GM18511 (cell line): ENCODE measurements around the gene IL1RAP.

Source experiments
- ATAC-seq: cut with Tn5 transposase; IDR thresholded peaks from one replicate; pipeline ENCODE4 v1.9.1; 2021; ENCODE audit warnings: mild to moderate bottlenecking, moderate library complexity; ENCODE audit not compliant: unreplicated experiment

The IL1RAP gene

DNA sequence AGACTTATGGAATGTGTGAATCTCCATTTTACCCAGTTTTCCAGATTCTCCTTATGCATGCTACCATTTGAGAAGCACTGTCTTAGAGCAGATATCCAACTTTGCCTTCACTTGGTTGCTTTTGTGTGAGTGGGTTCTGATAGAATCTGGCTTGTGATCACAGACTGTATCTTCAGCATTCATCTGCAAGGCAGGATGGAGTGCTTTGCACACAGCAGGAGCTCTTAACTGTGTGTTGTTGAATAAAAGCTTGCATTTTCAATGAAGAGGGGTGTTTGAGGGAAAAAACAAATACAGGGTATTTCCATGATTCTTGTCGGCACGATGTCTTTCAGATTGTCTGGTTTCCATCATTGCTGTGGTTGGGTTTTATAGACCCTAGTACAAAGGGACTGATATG is 24.4 kb downstream of the IL1RAP start:
- ATAC-seq: no peak

DNA sequence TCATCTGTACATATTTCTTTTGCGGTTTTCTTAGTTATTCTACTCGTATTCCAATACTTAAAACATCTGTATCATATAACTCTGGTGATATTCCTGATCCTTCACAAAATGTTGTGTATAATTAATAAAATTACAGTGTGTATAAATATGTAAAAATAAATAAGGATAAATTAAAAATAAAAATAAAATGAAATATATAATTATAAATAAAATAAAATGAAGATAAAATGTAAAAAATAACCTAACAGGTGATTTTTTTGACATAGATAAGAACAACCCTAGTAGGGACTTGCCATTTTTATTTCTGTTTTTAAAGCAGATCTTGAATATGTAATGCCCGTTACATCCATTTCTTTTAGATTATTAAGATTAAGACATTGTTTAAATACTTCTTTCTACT is 25.6 kb downstream of the IL1RAP start:
- ATAC-seq: no peak

DNA sequence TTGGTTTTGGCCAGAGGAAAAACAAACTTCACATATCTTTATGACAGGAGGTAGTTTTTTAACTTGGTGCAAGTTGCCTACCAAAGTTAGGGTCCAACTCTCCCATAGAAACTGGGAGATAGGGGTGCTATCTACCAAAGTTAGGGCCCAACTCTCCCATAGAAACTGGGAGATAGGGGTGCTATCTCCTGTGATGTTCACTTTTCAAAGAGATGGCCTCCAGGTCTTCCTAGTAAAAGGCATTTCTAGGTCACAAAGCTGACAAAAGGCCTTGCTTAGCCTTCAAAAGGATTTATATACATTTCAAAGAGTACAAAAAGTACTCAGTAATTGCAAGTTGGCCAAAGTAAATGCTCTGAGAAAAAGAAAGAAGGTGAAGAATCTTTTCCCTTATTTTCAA is 27.1 kb downstream of the IL1RAP start:
- ATAC-seq: no peak

DNA sequence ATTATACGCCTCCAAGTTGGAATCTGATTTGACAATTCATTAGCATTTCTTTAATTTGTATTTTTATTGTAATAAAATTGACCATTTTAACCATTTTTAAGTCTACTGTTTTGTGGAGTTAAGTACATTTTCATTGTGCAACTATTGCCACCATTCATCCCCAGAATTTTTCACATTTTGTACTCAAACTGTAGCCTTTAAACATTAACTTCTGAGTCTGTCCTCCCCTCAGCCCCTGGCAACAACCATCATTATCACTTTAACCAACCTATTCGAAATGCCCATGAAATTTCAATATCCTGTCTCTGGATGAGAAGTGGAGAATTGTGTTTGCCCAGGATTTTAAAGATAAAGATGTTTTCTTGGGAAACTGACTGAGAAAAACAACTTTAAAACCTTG is 27.7 kb downstream of the IL1RAP start:
- ATAC-seq: no peak

DNA sequence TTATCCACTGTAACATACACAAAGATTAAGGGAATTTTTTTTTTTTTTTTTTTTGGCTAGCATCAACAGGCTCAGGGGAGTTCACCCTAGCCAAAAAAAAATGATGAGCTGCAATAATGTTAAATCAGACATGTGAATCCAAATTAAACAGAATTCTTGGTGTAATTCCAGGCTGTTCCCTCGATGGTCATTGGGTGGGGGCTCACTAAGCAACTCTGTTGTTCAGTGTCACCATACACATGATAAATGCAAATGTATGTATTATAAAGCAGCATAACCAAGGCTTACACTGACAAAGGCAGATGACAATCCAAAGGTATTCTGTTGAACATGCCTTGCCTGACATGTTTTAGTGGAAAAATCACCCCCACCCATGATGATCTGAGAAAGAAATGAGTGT is 29.0 kb downstream of the IL1RAP start:
- ATAC-seq: no peak

DNA sequence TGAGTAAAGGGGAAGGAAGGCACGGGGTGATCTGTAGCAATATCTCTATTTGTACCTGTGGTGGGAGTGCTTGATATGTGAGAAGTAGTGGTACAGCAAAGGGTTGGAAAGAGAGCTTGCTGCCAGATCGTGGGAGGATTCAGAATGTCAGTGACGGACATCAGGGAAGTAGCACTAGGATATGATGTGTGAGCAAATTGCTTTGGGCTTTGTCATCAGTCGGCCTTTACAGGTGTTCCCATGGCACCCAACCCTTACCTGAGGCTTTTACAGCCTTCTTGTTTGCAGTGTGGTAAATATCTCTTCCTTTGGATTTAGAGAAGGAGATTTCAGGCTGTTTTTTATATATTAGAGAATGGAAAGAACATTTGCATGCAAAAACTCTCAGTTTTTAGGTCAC is 29.8 kb downstream of the IL1RAP start:
- no peak for ATAC-seq

DNA sequence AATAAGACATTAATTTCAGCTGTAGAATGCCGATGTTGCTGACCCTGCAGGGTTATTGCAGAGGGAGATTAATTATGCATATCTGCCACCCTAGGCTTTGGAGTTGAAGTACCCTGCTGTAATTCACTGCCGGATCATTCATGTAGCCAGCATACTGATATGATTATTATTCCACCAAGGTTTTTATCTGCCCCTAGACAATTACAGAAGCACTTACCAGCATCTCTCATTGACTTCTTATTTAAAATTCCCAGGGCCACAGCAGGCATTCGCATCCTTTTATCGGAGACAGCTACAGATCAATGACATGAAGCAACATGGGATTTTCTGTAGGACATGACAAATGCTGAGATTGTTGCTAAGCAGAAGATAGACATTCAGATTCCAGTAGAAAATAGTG is 31.3 kb downstream of the IL1RAP start:
- ATAC-seq: no peak

DNA sequence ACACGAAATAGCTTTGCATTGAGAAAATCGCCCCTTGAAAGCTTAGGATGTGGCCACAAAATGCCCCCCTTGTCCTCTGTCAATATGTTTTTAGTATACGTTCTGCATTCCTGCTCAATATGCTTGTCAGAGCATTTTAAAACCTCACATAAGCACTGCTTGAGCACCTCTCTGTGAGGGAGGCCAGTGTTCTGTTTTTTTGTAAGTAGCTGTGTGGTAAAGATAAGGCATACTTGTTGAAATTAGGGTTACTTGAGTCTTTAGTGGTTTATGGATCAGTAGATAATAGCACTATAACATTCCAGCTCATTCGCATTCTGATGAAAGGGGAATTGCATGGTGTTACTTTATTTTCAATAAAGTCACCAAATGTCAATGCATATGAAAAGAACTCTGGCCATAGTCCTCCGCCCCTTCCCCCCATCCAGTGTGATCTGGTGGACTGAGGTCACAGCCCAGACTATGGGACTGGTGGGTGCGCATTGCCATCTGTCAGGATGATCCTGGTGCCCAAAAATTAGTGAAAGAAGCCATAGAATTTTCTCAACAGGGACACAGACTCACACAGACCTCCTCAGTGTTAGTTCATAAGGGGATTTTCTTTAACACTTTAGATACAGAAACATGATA is 33.1 kb downstream of the IL1RAP start:
- no peak for ATAC-seq

DNA sequence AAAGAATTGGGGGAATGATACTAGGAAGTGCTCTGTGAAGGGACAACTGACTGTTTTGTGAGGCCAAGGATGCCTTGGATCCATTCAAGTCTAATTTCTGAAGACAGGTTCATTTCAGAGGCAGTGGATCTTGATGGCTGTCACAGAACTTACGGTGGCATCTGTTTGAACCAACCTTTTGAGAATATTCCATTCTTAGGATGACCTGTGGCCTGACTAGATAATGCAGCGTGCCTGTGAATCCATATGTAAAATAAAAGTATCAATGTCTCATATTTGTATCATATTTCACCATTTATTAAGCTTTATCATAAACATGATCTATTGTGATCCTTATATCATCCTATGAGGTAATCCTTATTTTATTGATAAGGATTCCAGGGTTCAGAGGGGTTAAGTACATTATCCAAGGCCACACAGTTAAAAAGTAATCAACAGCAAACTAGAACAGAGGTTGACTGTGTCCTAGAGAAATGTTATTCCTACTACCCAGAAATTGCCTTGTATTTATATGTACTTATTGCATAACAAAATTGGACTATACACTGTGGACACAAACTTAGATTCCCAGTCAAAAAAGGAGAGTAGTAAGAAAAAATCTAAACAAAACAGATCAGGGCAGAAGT is 34.3 kb downstream of the IL1RAP start:
- ATAC-seq: no peak

DNA sequence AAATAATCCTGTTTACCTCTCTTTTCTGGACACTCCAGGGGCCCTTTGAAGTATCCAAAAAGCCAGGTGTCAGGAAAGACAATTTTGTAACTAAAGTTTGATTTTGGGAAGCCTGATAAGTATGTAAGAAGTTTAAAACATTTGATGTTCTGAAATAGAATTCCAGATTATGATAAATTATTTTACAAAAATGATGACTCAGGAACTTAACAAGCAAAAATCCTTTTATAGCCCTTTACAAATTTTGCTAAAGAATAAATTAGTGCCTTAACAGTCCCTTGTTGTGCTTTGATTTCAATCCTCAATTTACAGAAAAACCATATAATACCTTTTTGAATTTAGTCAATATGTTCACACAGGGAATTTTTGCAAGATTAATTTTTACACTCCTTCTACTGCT is 38.1 kb downstream of the IL1RAP start:
- no peak for ATAC-seq

DNA sequence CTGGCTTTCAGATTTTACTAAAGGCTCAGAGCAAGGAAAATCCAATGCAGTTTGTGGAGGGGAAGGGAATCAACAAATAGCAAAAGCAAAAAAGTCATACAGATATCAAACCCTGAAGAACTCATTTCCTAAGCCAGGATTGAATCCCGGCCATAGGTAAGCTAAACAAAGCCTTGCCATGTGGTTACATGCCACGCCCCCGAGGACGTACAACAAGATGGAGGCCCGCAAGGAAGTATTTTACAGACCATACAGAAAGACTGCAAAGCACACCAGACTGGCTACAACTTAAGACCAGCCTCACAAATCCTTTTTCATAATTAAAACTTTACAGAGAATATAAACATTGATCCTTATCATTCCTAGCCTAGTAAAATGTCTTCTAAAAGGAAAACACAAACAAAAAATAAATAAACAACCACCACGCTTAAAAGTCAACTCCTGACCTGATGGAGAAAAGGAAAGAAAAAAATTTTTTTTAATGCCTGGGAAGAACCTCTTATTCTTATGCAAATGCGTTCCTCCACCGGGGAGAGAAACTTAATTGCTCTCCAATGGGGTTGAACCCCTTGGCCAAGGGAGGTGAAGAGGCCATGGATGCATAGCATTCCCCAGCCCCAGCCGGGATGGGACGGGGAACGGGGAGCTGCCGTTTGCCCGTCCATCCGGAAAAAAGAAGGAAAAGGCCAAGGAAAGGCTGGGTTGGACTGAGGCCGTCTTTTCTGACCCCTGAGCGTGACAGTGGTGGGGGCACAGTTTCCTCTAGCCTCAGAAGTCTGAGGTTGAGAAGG is 39.3 kb downstream of the IL1RAP start:
- ATAC-seq: no peak

DNA sequence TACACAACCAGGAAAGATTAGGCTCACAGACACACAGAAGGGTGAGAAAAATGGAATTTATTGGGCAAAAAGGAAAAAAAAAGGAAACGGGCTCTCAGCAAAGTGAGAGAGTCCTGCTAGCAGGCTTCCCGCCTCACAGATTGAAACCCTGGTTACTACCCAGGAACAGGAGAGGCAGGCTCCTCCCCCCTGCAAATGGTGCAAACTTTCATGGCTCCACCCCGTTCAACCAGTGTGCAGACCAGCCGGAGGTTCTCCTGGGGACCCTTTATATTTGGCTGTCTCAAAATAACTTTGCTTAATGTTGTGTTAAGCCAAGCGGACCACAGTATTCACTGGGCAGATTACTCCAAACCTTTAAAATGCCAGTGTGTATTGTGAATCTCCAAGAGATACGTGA is 40.3 kb downstream of the IL1RAP start:
- ATAC-seq: no peak

DNA sequence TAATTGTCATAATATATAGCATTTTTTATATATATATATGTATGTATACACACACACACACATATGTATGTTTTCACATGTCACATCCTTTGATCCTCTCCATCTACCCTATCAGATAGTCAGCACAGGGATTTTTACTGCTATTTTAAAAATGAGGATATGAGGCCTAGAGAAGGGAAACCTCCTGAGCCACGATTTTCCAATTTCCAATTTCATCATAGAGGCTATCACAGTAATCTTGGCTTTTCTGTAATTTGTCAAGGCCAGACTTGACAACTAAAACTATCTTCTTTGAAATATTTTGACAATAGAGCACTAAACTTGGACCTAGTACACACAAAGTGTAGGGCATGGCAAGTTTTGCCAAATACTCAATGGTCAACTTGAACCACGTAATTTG is 42.5 kb downstream of the IL1RAP start:
- ATAC-seq: no peak

DNA sequence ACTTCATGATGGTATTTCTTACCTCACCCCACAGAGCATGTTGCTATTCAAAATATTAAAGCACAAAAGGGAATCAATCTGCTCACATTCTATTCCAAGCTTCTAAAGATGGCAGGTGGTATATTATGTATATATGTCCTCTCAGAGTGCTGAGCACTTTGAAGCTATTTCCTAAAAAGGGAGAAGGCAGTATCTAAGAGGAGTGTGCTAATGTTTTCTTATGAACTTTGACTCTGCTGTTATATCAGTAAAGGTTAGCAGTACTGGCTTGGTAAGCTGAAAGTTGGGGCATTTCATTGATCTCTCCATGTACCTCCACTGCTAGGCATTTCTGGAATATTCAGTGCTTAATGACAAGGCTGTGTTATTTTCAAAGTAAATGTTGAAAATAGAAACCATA is 43.4 kb downstream of the IL1RAP start:
- no peak for ATAC-seq

DNA sequence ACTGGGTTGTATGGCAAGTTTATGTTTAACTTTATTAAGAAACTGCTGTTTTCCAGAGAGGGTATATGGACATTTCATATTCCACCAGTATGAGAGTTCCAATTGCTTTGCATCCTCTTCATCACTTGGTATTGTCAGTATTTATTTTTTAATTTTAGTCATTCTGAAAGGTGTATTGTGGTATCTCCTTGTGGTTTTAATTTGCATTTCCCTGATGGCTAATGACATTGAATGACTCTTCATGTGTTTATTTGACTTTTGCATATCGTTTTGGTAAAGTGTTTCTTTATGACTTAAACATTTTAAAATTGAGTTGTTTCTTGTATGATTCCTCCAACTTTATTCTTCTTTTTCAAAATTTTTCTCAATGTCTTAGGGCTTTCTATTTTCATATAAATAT is 44.4 kb downstream of the IL1RAP start:
- ATAC-seq: no peak

DNA sequence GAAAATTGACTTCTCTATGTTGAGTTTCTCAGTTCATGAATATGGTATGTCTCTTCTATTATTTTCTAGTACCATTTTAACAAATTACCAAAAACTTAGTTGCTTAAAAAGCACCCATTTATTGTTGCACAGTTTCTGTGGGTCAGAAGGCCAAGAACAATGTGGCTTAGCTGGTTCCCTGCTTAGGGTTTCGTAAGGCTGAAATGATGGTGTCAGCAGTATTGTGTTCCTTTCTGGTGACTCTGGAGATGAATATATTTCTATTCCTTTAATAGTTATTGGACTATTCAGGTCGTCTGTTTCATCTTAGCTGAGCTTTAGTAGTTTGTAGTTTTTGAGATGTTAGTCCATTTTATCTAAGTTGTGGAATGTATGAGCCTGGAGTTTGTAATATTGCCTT is 44.9 kb downstream of the IL1RAP start:
- no peak for ATAC-seq

DNA sequence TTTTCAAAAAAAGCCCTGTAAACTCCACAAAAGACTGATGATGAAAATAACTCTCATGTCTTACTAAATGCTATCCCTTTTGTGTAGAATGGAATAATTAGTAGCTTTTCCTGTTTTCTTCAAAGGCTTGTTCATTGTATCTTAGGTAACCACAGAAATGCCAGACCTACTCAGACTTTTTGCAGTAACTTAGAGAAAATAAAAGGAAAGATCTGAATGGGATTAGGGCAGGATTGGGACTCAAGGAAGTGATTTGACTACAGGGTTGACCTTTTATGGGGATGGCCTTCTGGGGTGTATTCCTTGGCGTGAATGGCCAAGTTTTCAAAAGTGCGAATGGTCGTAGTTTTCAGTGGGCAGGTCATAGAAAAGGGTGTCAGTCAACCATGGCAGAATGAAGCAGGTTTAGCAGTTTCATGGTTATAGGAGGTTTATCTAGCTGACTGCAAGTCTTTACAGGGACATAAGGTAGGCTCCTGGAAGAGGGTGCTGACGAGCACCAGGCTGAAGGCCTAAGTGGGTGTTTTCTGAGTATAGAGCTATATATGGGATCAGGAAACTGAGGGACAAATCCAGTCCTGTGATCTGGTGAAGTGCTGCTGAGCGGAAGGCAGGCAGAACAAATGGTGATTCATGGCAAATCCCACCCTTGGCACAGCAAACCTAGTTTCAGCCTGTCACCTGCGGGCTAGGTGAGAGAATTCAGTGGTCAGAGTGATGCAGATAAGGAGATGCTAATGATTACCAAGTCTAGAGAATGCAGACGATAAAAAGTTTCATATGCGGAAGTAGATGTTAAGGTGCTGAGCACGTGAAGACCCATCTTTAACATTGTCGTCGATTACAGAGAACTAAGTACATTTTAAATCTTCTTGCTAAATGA is 46.4 kb downstream of the IL1RAP start:
- no peak for ATAC-seq

DNA sequence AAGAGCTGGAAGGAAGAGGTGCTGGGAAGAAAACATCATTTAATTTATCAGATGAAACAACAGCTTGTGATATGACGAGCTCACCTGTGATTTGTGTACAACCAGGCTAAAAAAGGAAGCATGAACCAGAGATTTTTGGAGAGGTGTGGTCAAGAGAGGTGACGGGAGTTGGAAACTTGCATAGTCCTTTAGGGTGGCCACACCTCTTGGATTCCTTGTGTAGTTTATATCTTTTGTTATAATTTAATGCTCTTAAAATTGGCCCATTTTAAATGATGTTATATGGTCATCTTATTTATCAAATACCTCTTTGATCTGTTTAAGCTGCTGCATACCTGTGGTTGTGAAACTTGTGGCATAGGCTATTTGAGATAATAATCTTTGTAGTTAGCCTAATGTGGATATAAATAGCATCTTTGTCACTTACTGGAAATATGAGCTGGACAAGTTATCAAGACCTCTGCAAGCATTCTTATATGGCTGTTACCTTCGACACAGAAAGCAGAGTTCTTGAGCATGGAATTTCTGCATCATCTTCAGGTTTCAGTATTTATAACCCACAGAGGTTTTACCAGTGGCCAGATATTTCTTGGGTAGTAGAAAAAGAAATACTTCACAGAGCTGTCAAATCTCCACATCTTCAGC is 49.1 kb downstream of the IL1RAP start:
- no peak for ATAC-seq

DNA sequence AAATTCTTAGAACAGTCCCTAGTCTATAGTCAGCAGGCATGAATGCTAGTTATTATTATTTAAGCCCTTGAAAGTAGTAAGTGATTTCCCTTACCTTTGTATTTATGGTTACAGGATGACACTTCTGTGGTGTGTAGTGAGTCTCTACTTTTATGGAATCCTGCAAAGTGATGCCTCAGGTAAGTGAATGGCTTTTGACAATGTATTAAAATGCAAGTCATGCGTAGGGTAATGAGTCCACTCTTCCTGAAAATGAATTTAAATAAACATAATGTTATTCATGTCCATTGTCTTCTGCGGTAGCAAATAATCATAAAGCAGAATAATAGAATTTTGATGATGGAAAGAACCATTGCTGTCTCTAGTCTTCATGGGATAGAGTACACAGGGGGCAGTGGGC is 50.3 kb downstream of the IL1RAP start:
- ATAC-seq: no peak

DNA sequence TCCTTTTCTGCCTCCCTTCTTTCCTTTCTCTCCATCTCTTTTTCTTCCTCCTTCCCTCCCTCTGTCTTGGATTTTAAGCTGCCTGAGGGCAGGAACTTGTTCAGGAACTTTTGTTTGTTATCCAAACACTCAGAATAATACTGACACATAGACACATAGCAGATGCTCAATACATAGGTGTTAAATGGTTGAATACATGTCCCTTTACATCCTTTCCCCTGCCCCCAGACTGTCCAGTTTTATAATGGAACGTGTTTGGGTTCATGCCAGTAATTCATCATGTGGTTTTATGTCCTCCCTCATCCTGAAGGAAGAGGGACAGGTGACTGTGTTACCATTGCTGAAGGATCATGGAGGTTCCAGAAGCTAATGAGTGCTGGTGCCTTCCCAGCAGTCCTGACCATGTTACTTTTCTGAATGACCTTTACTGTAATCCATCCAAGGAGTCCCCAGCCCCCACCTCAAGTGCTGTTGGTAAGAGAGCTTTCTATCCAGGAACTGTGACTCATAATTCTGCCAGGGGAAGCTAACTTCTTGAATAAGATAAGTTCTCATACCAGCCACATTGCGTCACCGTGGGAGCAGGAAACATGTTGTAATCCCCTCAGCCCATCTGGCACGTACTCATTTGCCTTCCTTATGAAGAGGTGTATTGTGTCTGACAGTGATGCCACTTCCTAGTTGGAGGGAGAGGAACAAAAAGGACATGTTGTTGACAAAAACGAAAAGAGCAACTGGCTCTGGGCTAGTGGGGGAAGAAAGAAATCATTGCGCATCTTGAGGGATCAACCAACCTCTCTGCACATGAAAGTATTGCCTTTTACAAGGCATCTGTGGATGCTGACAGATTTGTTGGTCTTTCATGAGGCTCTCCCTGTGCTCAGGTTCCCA is 52.4 kb downstream of the IL1RAP start:
- no peak for ATAC-seq
